DND-41 (cell line): ENCODE results near the gene HSD11B1L.

Experiments used
- CTCF ChIP-seq: IDR thresholded peaks from 2 replicates; pipeline ENCODE4 v1.5.1; 2012; ENCODE audit warnings: borderline replicate concordance, low read length, moderate library complexity, mild to moderate bottlenecking; ENCODE audit not compliant: poor library complexity, severe bottlenecking; ENCODE audit errors: extremely low read depth
- EZH2 ChIP-seq: IDR thresholded peaks from 3 replicates; pipeline ENCODE4 v1.6.1; 2012; ENCODE audit warnings: borderline replicate concordance, low read depth, mild to moderate bottlenecking, moderate library complexity, low read length, inconsistent platforms; ENCODE audit not compliant: severe bottlenecking

GRCh38 chr19:5676105-5676771 is 4.6 kb upstream of the HSD11B1L start:
- TF ChIP-seq CTCF (no peak), EZH2 (no peak)
